Right lobe of liver (tissue), 6 donors: ENCODE data around the gene COTL1. TPM values are rescaled to one million over a fixed set of nuclear protein-coding genes. Genes with fewer than 3 reads are reported as not detected.

Experiments used
- ATAC-seq, 4 donors: fragments of 200-7000 bp; cut with Tn5 transposase; one replicate each; pipeline ENCODE4 v1.9.1; 2020; ENCODE audit warnings: mild to moderate bottlenecking in 4 of 4, moderate library complexity in 4 of 4
- DNase-seq, 3 donors: peaks; one replicate each; pipeline ENCODE4 v3.0.0-alpha.2; 2020
- H3K27ac ChIP-seq, 3 donors: fragments of 200-600 bp; one replicate each; pipeline ENCODE4 v1.8.0; 2022
- H3K27me3 ChIP-seq, 2 donors: fragments of 200-600 bp; one replicate each; pipeline ENCODE4 v1.8.0; 2022
- H3K36me3 ChIP-seq, 4 donors: fragments of 200-600 bp; sonication (generic) in 1 of 4; one replicate each; pipeline versions ENCODE4 v1.5.1 to v1.8.0; 2017 to 2022; ENCODE audit warnings: control low read depth in 1 of 4
- H3K4me1 ChIP-seq, 4 donors: fragments of 200-600 bp; sonication (generic) in 1 of 4; one replicate each; pipeline versions ENCODE4 v1.5.1 to v1.8.0; 2017 to 2022; ENCODE audit warnings: control low read depth in 1 of 4
- H3K4me3 ChIP-seq, 3 donors: fragments of 200-600 bp; one replicate each; pipeline ENCODE4 v1.8.0; 2022
- H3K9me3 ChIP-seq, 4 donors: fragments of 200-600 bp; sonication (generic) in 1 of 4; one replicate each; pipeline versions ENCODE4 v1.5.1 to v1.8.0; 2017 to 2022; ENCODE audit warnings: control low read depth in 1 of 4
- POLR2A ChIP-seq: fragments of 450-650 bp; IDR thresholded peaks from one replicate; pipeline ENCODE4 v1.6.1; 2017; ENCODE audit warnings: antibody characterized with exemption, mild to moderate bottlenecking
- WGBS: methylation state at CpG from one replicate; pipeline ENCODE4 v1.1.6; 2018; ENCODE audit warnings: low coverage, low lambda C conversion rate; ENCODE audit not compliant: insufficient coverage; ENCODE audit errors: missing lambda C conversion rate; 5-methylcytosine and 5-hydroxymethylcytosine counted together
- intact Hi-C, 2 donors: fragments of 100-400 bp; cut with DNase I; formaldehyde crosslinking; loops; one replicate each; pipeline versions ENCODE4 v1.11.2 to v1.14.1; 2022
- total RNA-seq, 6 experiments: library from RNA; depleted of rRNA in 2 of 6; stranded (reverse); fragments of >200 nt in 2 of 6; fragmentation: NEBNext Ultra II Directional in 3 of 6; extraction: Animal tissue kit (Norgen Biotek cat#: 25700) in 3 of 6; gene quantifications; one replicate each; pipeline versions ENCODE4 v1.1.0 to v1.2.4, GENCODE V29; 2016 to 2023
- TF ChIP-seq, protein P1 (sequence below), 4 donors: fragments of 200-600 bp in 3 of 4; fragments of 450-650 bp in 1 of 4; IDR thresholded peaks; one replicate each; pipeline versions ENCODE4 v1.5.1 to v1.8.0; 2016 to 2022; ENCODE audit warnings: antibody characterized with exemption in 4 of 4, mild to moderate bottlenecking in 2 of 4
- donor health status: DM: no; HTN: yes; CAD: no.
- donor health status: DM: no; HTN: no; CAD: no.
- donor health status: DM: no; HTN: no; CAD: no.
- donor health status: DM: no; HTN: yes; CAD: no.
- donor health status: DM: no; HTN: yes; CAD: no.

COTL1 gene
- total RNA-seq, 6 experiments from 2014 or later = 12.4 to 51.0 (median 18.6) TPM

GRCh38 chr16:84570739-84571403, 47.0 kb downstream of the COTL1 start:
- TF ChIP-seq, protein P1, sequence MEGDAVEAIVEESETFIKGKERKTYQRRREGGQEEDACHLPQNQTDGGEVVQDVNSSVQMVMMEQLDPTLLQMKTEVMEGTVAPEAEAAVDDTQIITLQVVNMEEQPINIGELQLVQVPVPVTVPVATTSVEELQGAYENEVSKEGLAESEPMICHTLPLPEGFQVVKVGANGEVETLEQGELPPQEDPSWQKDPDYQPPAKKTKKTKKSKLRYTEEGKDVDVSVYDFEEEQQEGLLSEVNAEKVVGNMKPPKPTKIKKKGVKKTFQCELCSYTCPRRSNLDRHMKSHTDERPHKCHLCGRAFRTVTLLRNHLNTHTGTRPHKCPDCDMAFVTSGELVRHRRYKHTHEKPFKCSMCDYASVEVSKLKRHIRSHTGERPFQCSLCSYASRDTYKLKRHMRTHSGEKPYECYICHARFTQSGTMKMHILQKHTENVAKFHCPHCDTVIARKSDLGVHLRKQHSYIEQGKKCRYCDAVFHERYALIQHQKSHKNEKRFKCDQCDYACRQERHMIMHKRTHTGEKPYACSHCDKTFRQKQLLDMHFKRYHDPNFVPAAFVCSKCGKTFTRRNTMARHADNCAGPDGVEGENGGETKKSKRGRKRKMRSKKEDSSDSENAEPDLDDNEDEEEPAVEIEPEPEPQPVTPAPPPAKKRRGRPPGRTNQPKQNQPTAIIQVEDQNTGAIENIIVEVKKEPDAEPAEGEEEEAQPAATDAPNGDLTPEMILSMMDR (IDR thresholded peaks at IDR 0.05) = no peak
- no peak for TF ChIP-seq POLR2A
- Histone ChIP-seq H3K27ac (no peak overlapping the region), H3K4me1 (no peaks in the 10 kb centered on the region), H3K27me3 (no peaks in the 10 kb centered on the region), H3K9me3 (no peaks in the 10 kb centered on the region), H3K36me3 (no peaks in the 10 kb centered on the region), H3K4me3 (no peak overlapping the region)
- no peak for ATAC-seq
- WGBS = 79% methylated on average over 7 of the region's 14 CpGs
- no peak for DNase-seq
- intact Hi-C loops = no loop called here

- Histone ChIP-seq H3K9me3 (no peaks in the 10 kb centered on the region), H3K4me3 (no peak overlapping the region), H3K4me1 (no peaks in the 10 kb centered on the region), H3K27ac (no peak overlapping the region), H3K36me3 (no peaks in the 10 kb centered on the region), H3K27me3 (no peaks in the 10 kb centered on the region)
- WGBS = 61% methylated on average over 9 of the region's 9 CpGs
- DNase-seq (no peak), ATAC-seq (peak; percentile 38 to 62 (median 50))
- TF ChIP-seq, protein P1 (IDR thresholded peaks at IDR 0.05) = no peak
- no peak for TF ChIP-seq POLR2A
- intact Hi-C loops = no loop called here
Observed at GRCh38 chr16:84569382-84569987, 48.4 kb downstream of the COTL1 start.

GRCh38 chr16:84568066-84568465, 49.8 kb downstream of the COTL1 start:
- Histone ChIP-seq H3K27me3 (no peaks in the 10 kb centered on the region), H3K27ac (no peak overlapping the region), H3K4me3 (no peak overlapping the region), H3K36me3 (no peaks in the 10 kb centered on the region), H3K9me3 (no peaks in the 10 kb centered on the region), H3K4me1 (no peaks in the 10 kb centered on the region)
- no peak for DNase-seq
- TF ChIP-seq POLR2A = no peak
- TF ChIP-seq, protein P1 (IDR thresholded peaks at IDR 0.05) = no peak
- intact Hi-C loops = no loop called here
- no peak for ATAC-seq
- WGBS = 70% methylated on average over 9 of the region's 9 CpGs

GRCh38 chr16:84567286-84567962, 50.5 kb downstream of the COTL1 start:
- 67% methylated on average over 9 of the region's 16 CpGs for WGBS
- intact Hi-C loops = no loop called here
- DNase-seq (no peak), ATAC-seq (no peak)
- Histone ChIP-seq H3K27me3 (no peaks in the 10 kb centered on the region), H3K27ac (no peak overlapping the region), H3K4me3 (no peak overlapping the region), H3K9me3 (no peaks in the 10 kb centered on the region), H3K36me3 (no peaks in the 10 kb centered on the region), H3K4me1 (no peaks in the 10 kb centered on the region)
- TF ChIP-seq, protein P1 (IDR thresholded peaks at IDR 0.05) = no peak
- no peak for TF ChIP-seq POLR2A
